Sigmoid colon (tissue), 4 donors: ENCODE measurements around the gene TENM4.

Source experiments
- POLR2A ChIP-seq, 2 donors: fragments of 450-650 bp; IDR thresholded peaks; one replicate each; pipeline ENCODE4 v1.6.1; 2016; ENCODE audit warnings: antibody characterized with exemption in 2 of 2, mild to moderate bottlenecking in 2 of 2, moderate library complexity in 2 of 2
- POLR2AphosphoS5 ChIP-seq, 4 donors: sonication (generic); formaldehyde crosslinking; IDR thresholded peaks; one replicate each; pipeline ENCODE4 v1.6.1; 2017; ENCODE audit warnings: antibody characterized with exemption in 4 of 4
- TF ChIP-seq, protein P1 (sequence below), 4 experiments: fragments of 450-650 bp in 3 of 4; fragments of 200-600 bp in 1 of 4; IDR thresholded peaks; one replicate each; pipeline ENCODE4 v1.5.1; 2016 to 2019; ENCODE audit warnings: antibody characterized with exemption in 4 of 4, mild to moderate bottlenecking in 3 of 4, moderate library complexity in 2 of 4

DNA sequence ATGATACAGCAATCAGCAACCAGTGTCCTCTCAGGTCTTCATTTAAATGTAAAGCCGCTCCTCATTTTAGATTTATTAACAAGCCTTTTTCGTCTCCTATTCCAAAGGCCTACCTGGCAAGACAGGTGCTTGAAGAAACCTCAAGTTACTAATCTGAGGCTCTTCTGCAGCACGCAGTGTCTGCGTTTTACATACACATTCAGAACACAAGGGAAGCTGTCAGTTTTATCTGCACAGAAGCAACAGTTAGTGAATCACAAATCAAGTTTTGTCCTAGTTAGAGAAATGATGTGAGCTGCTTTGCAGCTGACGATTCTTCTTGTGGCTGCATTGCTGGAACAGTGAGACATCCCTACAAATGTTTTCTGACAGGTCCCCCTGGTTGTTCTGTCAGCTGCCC lies 557.3 kb downstream of the TENM4 start:
- TF ChIP-seq, protein P1, sequence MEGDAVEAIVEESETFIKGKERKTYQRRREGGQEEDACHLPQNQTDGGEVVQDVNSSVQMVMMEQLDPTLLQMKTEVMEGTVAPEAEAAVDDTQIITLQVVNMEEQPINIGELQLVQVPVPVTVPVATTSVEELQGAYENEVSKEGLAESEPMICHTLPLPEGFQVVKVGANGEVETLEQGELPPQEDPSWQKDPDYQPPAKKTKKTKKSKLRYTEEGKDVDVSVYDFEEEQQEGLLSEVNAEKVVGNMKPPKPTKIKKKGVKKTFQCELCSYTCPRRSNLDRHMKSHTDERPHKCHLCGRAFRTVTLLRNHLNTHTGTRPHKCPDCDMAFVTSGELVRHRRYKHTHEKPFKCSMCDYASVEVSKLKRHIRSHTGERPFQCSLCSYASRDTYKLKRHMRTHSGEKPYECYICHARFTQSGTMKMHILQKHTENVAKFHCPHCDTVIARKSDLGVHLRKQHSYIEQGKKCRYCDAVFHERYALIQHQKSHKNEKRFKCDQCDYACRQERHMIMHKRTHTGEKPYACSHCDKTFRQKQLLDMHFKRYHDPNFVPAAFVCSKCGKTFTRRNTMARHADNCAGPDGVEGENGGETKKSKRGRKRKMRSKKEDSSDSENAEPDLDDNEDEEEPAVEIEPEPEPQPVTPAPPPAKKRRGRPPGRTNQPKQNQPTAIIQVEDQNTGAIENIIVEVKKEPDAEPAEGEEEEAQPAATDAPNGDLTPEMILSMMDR (IDR thresholded peaks at IDR 0.05): no peak
- TF ChIP-seq POLR2AphosphoS5 (IDR thresholded peaks at IDR 0.05): no peak
- no peak for TF ChIP-seq POLR2A (IDR thresholded peaks at IDR 0.05)
